KBM-7 (cell line): ENCODE data around the gene ITPR2.
A peak's percentile ranks its signal among the peaks of the same experiment; 100 is the strongest.
"Not testable (repeated sequence)": the region's sequence is repeated elsewhere in the genome, so short reads cannot be mapped to it uniquely, and the experiment has no call there.

Experiments
- DNase-seq: peaks from one replicate; pipeline ENCODE4 v3.0.0-alpha.2; 2015
- in situ Hi-C: fragments of 300-500 bp; cut with MboI; formaldehyde crosslinking; loops from 2 replicates; pipeline ENCODE4 v1.14.3; 2020; ENCODE audit warnings: low sequenced_read_pairs, low pct_unique_long_range_greater_than_20kb, mixed read lengths

Gene ITPR2

DNA sequence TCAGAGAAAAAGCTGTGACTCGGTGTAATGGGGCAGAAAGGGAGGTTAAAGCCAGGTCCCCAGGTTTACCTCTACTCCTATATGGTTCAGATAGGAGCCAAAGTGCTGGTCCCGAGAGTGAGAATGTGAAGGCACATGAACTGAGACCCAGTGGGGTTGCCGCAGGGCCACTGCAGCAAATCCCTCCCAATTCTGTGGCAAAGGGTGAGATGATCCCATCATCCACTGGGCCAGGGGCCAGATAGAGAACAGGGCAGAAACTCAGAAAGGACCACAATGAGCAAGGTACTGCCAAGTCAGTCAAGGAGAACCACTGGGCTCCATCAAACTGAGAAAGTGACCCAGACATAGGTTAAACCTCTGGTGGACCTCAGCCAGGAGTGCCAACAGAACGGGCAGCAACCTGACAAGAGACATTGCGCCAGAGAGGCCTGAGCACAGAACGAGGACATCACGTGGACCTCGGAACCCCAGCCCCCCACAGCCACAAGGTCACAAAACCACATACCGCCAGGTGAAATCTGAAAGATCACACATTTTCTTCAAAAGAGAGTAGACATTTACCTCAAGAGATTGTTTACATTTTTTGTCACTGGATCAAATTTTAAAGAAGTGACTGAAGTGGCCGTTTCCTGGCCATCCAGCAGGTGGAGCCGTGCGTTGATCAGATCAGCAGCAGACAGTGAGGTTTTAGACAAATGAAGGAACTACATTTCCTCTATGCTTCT lies 20.5 kb upstream of the ITPR2 start:
- peak; percentile 79 for DNase-seq
- in situ Hi-C loops = no loop called here

- DNase-seq = no peak
- in situ Hi-C loops = no loop called here
Measured at GRCh38 chr12:26851031-26851809, 18.2 kb upstream of the ITPR2 start.

DNA sequence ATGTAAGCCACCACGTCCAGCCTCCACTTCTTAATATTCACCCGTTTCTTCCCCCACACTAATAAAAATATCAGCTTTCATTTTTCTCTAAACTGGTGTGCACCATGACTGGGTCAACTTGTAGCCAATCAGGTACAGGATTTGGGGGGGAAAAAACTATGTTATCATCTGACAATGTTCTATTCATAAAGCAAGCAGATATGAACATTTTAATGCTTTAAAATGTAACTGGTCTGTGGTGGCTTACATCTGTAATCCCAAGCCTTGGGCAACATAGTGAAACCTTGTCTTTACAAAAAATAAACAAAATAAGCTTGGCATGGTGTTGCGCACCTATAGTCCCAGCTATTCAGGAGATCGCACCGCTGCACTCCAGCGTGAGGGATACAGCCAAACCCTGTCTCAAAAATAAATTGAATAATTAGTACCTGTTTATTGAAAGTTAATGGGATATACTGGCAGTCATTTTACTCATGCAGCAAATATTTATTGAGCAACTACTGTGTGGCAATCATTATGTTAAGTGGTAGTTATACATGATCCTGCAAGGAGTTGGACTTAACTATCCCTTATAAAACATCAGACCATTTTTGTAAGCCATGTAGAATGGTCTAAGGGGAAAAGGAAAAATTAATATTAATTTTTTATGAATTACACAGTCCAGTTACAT lies 15.3 kb upstream of the ITPR2 start:
- in situ Hi-C loops = no loop called here
- no peak for DNase-seq

- no peak for DNase-seq
- in situ Hi-C loops = no loop called here
Measured at GRCh38 chr12:26847431-26847830, 14.4 kb upstream of the ITPR2 start.

GRCh38 chr12:26846416-26846815 lies 13.4 kb upstream of the ITPR2 start:
- no peak for DNase-seq
- in situ Hi-C loops = no loop called here

- peak; percentile 81 for DNase-seq
- in situ Hi-C loops = no loop called here
Measured at GRCh38 chr12:26845984-26846383, 13.0 kb upstream of the ITPR2 start.

DNA sequence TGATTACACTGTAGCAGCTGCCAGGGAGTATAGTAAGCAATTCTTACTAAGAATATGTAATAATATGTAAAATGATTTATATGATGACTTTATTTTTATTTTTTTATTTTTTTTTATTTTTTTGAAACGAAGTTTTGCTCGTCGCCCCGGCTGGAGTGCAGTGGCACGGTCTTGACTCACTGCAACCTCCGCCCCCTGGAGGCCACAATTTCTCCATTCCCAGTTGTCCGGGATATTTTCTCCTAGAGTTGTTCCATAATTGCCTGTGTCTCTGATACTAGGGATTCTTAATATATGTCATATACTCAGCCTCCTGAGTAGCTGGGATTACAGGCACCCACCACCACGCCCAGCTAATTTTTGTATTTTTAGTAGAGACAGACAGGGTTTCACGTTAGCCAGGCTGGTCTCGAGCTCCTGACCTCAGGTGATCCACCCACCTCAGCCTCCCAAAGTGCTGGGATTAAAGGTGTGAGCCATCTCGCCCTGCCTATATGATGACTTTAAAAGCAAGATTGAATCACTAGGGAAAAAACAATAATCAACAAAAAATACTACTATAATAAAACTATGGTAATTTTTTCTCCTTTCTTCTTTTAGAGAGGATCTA lies 12.2 kb upstream of the ITPR2 start:
- in situ Hi-C loops = no loop called here
- DNase-seq = peak; percentile 54

DNA sequence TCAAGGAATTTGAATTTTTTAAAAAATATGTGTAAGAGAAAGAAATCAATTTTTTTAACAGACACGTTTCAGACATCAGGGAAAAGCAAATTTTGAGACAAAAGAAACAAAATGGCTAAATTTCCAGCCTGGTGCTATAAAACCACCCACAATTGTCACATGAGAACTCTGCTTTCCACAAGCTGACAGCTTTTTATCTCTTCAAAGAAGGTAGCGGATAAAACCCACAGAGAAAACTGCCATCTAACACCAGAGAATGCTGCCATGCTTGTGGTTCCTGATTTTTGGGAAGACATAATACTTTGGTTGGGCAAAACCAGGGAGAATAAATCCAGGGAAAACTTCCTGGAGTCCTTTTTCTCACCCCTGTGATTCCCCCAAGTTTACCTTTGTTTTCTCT lies 10.3 kb upstream of the ITPR2 start:
- DNase-seq = peak; percentile 28
- in situ Hi-C loops = no loop called here

DNA sequence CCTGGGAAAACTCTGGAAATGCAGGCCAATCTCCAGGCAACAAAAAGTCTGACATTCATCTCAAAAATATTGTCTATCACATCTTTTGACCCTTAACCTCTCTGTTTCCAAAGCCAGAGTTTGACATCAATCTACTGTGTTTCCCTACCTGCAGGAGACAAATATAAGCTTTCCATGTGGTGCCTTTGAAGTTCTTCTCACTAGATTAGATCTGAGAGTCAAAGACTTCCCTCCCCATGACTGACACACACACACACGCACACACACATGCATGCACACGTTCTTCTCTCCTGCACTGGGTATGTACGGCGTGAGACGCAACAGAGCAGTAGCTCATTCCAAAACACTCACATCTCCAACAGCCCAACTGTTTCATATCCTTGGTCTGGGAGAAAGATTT lies 8.1 kb upstream of the ITPR2 start:
- DNase-seq = no peak
- in situ Hi-C loops = no loop called here

GRCh38 chr12:26839512-26839911 lies 6.5 kb upstream of the ITPR2 start:
- in situ Hi-C loops = no loop called here
- DNase-seq = no peak

DNA sequence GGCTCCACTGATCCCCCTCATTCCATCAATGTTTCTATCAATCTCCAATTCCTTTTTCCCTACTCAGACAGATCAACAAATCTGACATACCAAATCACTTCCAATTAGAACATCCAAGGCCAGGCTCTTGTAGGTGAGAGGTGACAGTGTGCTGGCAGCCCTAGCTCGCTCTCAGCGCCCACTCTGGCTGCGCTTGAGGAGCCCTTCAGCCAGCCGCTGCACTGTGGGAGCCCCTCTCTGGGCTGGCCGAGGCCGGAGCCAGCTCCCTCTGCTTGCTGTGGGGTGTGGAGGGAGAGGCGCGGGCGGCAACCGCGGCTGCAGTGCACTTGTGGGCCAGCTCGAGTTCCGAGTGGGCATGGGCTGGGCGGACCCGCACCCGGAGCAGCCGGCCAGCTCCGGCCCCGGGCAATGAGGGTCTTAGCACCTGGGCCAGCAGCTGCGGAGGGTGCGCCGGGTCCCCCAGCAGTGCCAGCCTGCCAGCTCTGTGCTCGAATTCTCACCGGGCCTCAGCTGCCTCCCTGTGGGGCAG lies 6.0 kb upstream of the ITPR2 start:
- no peak for DNase-seq
- in situ Hi-C loops = no loop called here

DNA sequence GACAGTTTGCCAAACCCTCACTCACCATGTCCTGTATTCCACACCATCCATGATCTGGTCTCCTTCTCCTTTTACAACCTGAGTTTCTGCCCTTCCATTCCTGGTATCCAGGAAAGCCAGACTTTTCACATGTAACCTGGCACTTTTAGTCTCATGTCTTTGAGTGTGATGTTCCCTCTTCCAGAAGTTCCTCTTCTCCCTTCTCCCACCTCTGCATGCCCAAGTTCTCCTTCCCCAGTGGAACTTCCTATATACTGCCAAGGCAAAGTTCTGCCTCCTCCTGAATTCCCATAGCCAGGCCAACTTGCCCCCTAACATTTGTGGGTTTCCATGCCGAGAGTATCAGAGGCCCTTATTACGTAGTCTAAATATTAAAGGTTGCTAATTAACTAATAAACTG lies 3.2 kb upstream of the ITPR2 start:
- no peak for DNase-seq
- in situ Hi-C loops = no loop called here

GRCh38 chr12:26834503-26835060 lies 1.6 kb upstream of the ITPR2 start:
- in situ Hi-C loops, DNase-seq: not testable (repeated sequence)

DNA sequence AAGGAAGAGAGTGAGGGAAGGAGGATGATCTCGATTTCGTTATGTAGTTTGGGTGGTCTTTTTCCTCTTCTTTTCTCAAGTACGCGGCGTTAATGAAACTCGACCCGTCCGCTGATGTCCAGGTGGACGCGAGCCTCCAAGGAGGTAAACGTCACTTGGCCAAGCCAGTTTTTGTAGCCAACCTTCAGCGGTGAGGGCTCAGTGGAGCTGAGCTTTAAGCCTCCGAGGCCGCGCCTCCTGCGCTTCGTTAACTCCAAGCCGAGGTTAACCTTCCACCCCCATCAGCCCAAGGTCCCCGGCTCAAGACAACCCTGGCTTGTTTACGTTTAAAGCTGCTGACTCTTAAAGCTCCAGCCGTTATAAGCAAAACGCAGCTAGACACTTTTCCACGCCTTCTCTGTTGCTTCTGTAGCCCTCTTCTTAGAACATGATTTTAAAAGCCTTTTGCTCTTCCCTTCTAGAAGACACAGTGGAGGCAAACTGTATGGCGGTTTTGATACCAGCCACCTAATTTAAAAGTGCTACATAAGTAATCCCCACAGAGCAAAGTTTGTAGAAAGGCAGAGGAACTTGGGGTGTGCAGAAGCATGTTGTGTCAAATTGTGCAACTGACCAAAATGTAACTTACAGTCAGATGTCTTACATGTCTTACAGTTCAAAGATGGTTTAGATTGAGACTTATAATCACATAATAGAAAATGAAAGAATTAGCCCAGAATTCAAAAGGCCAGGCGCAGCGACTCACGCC lies 923 bp upstream of the ITPR2 start:
- DNase-seq = peak; percentile 63
- in situ Hi-C loops = no loop called here

DNA sequence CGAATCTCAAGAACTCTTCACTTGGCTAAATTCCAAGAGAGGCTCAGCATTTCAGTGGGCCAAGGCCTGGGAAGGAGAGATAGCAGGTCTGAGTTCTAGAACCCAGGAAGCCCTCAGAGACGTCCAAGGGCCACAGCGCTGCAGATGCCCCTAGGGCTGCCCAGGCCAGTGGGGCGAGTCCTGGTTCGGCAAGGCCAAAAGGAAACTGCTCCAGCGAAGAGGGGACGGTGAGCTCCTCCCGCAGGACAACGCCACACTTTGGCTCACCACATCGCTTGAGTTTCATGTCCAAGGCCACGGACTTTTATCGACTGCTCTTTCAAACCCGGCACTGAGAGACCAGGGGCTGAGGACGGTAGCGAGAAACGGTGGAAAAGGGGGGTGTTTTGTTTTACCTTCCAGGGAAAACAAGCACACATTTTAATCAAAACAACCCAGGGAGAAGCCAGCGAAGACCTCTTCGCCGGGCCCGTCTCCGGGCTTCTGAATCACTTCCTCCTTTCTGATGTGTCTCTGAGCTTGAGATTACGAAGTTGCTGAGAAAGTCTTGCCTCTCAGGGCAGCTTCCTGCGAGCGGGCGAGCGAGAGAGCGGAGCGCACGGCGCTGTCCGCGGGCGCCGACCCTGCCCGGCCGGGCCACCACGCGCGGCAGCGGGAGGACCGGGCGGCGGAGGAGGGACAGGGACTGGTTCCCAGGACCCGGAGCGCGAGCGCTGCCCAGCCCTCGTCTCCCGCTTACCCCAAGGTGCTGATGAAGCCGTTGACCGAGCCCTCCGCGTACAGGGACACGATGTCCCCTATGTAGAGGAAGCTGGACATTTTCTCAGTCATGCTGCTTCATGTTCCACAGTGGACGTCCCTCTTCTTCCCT lies 808 bp downstream of the ITPR2 start:
- in situ Hi-C loops = no loop called here
- DNase-seq = peak; percentile 90

- in situ Hi-C loops = no loop called here
- DNase-seq = peak; percentile 66
Measured at GRCh38 chr12:26830783-26831551, 2.0 kb downstream of the ITPR2 start.

- peak; percentile 11 for DNase-seq
- in situ Hi-C loops = no loop called here
Measured at GRCh38 chr12:26830363-26830762, 2.6 kb downstream of the ITPR2 start.
